ENCODE measurements around the gene NOCT.
"Not testable (repeated sequence)": the region's sequence is repeated elsewhere in the genome, so short reads cannot be mapped to it uniquely, and the experiment has no call there.

Gene NOCT

DNA sequence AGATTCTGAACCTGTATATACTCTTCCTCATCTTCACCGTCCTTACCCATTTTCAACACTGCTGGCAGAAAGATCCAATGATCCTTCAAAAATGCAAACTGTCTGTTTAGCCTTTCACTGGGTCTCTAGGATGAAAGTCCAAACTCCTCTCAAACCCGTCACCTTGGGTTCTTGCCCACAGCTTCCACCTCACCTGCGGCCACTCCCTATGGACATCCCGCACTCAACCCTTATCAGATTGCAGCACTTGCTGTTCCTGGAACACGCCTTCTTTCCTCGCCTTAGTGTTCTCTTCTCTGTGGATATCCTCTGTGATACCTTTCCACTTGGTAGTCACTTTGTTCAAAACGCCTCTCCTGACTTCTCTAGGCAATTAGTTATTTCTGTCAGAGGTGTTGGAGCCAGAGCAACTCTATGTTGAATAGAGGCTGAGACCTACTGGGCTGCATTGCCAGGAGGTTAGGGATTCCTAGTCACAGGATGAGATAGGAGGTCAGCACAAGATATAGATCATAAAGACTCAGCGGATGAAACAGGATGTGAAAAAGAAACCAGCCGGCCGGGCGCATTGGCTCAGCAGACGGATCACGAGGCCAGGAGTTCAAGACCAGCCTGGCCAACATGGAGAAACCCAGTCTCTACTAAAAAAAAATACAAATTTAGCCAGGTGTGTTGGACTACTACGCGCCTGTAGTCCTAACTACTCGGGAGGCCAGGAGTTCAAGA lies 4.2 kb upstream of the NOCT start:
- DNase-seq = no peak

DNA sequence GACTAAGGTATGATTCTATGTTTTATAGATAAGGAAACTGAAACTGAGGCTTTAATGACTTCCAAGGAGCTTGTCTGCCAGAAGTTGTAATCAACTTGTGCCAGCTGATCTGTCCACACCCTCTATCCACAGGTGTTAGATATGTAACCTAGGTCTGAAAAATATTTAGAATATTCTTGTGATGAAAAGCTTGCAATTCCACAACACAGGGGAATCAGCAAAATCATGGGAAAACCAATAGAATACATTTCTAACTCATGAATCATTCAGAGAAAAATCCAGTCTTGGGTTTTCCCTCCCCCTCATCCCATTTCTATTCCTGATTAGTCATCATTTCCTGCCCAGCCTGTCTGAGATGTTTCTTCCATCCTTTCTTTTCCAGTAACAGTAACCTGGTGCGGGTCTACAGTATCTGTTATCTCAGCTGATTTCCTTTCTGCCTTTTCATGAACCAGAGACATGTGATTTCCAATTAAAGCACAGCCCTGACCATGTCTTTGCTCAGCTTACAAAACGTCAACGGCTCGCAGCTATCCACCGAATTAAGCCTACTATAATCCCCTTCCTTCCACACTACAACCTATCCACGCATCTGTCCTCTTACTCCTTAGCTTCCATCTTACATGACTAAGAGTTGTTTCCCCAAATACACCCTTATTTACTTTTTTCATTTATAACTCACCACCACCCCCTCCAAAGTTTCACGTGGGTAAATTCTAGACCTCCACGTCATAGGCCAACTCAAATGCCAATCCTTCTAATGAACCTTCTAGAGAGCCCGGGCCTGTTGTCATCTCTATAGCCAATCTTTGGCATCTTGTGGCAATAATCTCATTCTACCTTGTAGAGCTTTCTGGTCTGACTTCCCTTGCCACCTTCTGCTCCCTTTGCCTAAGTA lies 961 bp upstream of the NOCT start:
- peak; percentile 41 to 44 for DNase-seq

DNA sequence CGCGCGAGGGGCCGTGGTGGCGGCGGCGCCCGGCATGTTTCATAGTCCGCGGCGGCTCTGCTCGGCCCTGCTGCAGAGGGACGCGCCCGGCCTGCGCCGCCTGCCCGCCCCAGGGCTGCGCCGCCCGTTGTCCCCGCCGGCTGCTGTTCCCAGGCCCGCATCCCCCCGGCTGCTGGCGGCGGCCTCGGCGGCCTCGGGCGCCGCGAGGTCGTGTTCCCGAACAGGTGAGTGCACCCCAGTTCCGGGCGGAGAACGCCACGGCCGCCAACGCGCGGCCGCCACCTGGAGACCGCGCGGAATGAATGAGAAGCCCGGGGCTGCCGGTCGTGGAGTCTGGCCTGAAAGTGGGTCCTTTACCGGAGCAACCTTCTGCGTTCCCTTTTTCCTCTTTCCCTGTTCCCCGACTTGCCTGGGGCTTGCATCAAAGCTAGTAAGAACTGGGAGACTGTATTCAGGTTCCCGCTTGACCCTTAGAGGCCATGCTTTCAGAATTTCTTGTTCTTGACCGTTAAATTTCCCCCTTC lies 429 bp downstream of the NOCT start:
- peak; percentile 17 to 35 for DNase-seq

DNA sequence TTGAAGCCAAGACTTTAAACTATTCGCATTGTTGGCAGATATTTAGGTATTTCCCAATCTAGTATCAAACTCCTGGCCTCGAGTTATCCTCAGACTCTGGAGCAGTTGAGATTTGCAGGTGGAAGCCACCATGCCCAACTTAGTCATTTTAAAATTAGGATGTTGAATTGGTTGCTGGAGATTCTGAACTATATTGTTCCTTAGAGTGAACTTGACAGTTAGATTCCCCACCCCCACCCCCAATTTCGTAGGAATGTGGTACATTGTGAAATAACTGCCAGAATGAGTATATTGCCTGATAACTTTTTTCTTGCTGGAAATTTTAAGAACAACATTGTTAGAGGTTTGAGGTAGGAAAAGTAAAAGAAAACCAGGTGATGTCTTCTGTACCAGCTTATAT lies 2.3 kb downstream of the NOCT start:
- DNase-seq = peak in 1 of 2 donors; percentile 5

DNA sequence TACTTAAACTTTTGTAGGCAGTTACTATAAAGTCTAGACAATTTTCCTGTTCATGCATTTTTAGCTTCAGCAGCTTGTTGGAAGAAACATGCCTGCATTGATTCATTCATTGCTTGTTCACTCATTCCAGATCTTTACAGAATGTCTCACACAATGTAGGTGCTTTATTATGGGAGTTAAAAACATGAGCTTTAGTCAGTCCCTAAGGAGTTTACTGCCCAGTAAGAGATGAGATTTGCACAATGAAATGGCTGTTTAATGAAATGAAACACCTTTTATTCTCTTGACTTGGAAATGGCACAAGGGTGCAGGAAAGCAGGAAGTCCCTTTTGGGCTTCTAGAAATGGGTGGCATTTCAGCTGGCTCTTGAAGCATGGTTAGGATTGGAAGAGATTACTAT lies 2.9 kb downstream of the NOCT start:
- DNase-seq = peak in 1 of 2 donors; percentile 2

DNA sequence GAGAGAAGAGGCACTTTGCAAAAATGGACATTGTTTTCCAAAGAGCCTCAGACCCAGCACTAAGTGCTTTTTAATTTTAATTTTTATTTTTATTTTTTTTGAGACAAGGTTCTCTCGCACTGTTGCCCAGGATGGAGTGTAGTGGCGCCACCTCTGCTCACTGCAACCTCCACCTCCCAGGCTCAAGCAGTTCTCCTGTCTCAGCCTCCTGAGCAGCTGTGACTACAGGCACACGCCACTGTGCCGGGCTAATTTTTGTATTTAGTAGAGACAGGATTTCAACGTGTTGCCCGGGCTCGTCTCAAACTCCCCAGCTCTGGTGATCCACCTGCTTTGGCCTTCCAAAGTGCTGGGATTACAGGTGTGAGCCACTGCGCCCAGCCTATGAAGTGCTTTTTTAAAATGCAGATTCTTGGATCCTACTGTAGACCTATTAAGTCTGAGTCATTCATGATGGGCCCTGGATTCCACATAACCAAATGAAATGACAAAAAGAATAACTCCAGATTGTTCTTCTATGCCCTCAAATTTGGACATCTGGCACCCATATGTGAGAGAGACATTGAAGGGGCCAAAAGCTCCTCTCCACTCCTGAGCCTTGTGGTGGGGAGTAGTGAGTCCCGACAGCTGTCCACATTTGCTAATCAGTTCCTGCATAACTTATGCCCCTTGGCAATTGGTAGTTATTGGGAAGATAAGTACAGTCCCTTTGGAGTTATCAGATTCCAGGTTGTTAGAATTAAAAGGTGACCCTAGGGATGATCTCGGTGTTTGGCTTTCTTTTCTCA lies 3.6 kb downstream of the NOCT start:
- no peak for DNase-seq

DNA sequence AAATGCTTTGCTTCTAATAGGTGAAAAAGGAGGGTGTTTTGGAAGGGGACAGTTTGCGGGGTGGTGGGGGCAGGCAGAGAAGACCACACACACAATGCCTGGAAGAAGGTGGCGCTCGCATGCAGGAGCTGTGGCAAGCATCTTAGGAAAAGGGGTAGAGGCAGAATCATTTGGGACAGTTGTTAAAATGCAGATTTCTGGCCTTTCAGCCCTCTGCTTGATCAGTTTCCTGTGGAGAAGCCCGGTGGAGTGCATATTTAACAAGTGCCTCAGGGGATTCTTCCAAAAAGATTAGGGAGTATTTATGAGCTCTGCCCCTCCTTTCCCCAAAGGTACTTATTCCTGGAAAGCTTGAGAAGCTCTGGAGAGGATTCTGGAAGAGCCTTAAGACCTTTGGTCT lies 4.8 kb downstream of the NOCT start:
- no peak for DNase-seq

DNA sequence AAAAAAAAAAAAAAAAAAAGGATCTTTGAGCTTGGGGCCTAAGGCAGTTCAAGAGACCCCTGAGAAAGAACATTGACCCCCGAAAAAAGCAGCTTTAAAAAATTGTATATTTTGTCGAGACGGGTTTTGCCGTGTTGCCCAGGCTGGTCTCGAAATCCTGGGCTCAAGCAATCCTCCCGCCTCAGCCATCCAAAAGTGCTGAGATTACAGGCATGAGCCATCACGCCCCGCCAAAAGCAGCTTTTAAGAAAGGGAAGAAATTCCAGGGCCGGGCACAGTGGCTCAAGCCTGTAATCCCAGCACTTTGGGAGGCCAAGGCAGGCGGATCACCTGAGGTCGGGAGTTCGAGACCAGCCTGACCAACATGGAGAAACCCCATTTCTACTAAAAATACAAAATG lies 5.5 kb downstream of the NOCT start:
- not testable (repeated sequence) for DNase-seq

DNA sequence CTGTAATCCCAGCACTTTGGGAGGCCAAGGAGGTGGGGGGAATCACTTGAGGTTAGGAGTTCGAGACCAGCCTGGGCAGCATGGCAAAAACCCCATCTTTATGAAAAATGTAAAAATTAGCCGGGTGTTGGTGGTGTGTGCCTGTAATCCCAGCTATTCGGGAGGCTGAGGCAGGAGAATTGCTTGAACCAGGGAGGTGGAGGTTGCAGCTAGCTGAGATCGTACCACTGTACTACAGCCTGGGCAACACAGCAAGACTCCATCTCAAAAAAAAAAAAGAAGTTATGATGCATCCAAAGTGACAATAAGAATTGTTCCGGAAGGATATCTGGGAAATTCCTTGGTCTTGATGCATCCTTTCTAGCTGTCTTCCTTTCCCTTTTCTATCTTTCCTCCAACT lies 7.3 kb downstream of the NOCT start:
- DNase-seq = no peak

DNA sequence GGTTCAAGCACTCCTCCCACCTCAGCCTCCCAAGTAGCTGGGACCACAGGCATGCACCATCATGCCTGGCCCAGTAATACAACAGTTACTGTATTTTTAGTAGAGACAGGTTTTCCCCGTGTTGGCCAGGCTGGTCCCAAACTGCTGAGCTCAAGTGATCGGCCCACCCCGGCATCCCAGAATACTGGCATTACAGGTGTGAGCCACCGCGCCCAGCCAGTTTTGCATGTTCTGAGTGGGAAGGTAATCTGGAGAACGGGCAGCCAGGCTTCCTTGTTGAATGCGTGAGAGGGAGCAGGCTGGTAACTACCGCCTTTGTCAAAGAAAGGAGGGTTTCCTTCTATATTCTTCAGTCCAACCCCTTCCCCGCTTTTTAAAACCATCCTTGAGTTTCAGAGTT lies 9.1 kb downstream of the NOCT start:
- DNase-seq = no peak

DNA sequence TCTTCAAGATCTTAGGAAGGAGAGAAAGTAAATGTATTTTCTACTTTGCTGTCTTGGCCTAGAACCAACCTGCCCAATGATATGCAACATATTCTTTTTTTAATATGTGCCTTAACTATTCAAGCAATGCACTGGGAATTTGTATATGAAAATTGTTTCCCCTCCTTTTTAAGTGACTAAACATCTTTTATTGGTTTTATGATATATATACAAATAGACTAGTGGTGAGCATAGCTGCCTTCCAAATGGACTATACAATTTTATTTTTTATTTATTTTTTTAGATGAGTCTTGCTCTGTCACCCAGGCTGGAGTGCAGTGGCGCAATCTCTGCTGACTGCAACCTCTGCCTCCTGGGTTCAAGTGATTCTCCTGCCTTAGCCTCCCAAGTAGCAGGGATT lies 10.3 kb downstream of the NOCT start:
- DNase-seq = no peak

DNA sequence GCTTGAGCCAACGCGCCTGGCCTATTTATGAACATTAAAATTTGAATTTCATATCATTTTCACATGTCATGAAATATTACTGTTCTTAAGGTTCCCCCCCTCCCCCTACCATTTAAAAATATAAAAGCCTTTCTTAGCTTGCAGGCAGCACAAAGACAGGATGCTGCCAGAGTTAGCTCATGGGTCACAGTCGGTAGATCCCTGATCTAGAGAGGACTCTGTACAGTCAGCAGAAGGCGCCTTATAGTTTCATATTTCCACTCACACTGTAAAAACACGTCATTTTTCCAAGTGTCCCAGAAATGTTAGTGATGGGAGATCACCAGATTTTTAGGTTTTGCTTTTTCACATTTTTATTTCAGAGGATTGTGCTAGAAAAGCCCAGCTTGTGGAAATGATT lies 12.2 kb downstream of the NOCT start:
- no peak for DNase-seq

DNA sequence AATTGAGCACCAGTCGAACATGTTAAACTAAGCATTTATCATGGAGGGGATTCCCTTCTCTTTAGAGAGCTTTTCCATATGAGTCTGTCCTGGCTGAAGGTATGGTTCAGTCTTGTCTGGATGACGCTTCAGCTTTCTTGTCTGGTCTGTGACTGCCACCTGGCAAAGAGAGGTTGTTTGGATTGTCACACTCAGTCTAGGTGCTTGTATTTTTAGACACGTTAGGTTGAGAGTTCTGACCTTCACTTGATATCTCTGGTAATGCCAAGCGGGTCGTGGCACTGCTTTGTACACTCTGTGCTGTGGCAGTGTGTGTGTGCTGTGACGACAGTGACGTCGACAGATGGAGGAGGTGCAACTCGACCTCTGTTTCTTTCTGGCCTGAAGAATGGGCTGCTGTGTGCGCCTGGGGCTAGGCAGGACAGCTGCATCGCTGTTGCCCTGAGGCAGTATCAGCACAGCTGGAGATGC lies 12.6 kb downstream of the NOCT start:
- no peak for DNase-seq

DNA sequence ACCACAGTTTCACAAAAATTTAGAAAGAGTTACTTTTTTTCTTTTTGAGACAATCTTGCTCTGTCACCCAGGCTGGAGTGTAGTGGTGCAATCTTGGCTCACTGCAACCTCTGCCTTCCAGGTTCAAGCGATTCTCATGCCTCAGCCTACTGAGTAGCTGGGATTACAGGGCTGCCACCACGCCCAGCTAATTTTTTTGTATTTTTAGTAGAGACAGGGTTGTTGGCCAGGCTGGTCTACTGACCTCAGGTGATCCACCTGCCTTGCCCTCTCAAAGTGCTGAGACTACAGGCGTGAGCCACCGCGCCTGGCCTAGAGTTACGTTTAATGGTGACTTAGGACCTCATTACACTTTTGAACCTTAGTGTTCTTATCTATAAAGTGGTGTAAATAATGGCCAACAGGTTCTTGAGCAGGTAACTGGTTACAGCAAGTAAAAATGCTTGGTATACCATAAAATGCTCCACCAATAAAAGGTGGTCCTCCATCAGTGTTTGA lies 14.3 kb downstream of the NOCT start:
- DNase-seq = not testable (repeated sequence)

DNA sequence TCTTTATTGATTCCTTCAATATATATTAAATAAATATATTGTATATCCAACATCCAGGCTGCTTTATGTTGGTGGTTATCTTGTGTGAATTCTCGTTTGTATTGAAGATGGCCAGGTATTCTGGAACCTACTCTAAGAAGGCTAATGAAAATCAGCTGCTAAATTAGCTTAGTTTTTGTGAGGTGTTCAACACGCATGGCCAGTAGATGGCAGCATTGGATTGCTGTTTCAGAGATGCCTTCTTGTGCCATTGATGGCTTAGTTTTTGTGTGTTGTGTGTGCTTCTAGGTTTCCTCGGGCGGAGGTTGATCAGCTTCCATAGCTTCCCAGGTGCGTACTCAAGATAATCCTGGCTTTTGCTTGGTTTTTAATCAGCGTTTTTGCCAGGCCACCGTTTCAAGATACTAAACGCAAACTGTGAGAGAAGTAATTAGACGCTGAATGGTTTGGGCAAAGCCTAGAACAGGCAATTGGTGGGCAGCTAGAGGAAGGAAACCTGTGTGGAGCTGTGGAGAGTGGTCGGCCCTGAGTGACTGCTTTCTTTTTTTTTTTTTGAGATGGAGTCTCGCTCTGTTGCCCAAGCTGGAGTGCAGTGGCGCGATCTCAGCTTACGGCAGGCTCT lies 15.1 kb downstream of the NOCT start:
- peak; percentile 75 to 81 for DNase-seq

DNA sequence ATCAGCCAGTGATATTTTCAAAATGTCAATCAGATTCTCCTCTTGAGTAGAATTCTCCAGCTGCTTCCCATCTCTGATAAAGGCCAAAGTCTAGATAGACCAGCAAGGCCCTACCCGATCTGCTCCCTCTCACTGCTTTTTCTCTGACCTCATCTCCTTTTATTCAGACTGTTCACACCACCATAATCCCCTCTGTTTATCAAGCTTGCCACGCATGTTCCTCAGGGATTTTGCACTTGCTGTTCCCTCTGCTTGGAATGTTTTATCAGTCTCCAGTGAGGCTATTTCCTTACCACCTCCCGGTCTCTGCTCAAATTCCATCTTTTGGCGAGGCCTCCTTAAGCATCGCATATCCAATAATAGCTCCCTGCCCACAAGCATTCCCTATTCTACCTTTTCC lies 20.1 kb downstream of the NOCT start:
- no peak for DNase-seq

DNA sequence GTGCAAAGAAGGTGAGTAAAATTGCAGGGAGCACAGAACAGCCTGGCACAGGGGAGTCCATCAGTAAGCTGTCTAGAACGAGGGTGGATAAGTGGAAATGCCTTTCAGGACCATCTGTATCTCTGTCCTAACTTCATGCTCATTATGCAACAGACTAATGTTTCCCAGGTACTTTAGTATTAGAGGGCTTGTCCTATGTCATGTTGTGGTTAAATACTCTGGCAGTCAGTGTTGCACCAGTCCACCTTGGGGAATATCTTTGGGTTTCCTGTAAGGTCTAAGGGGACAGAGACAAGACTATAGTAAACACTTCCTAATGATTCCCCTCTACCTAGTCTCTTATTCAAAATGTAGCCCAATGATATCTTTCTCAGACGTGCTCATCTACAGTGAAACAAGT lies 21.3 kb downstream of the NOCT start:
- DNase-seq = no peak

DNA sequence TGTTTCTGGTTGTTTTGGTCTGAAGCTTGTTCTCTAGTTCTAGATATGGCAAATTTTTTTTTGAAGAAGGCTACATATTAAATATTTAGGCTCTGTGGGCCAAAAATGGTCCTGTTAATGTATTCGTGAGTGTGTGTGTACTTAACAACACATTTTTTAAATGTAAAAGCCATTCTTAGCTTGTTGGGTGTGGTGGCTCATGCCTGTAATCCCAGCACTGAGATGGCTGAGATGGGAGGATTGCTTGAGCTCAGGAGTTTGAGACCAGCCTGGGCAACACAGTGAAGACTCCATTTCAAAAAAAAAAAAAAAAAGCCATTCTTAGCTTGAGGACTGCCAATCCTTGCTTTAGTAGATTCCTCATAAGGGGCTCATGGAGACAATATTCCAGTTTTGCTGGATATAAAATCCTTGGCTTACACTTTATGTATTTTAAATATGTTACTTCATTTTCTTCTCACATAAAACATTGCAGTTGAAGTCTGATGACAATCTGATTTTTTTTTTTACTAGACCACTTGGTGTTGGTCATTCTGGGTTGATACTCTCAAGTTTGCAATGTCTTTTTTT lies 23.4 kb downstream of the NOCT start:
- DNase-seq = no peak

DNA sequence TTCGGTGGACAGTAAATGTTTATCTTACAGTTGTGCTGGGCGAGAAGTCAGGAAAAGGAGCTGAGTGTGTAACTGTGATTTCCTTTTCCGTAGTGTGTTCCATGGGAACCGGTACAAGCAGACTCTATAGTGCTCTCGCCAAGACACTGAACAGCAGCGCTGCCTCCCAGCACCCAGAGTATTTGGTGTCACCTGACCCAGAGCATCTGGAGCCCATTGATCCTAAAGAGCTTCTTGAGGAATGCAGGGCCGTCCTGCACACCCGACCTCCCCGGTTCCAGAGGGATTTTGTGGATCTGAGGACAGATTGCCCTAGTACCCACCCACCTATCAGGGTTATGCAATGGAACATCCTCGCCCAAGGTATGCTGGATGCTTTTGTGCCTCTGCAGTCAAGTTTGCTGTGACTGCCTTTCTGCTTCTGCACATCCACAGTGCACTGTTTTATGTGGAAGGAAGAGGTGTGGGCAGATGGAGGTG lies 27.4 kb downstream of the NOCT start:
- DNase-seq = no peak

DNA sequence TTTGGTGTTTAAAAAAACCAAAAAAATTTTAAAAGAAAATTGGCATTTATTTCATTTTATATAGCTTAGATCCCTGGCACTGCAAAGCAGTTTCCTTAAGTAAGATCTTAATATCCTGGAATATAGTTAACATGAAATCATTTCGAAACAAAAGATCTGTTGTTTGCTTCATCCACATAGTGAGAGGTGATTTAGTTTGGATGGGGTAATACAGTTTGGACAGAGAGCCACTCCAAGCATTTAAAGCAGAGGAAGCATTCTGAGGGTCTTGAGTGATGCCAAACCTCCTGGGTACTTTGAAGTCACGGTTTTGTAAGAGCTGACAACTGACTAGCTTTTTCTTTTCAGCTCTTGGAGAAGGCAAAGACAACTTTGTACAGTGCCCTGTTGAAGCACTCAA lies 28.7 kb downstream of the NOCT start:
- no peak for DNase-seq

DNA sequence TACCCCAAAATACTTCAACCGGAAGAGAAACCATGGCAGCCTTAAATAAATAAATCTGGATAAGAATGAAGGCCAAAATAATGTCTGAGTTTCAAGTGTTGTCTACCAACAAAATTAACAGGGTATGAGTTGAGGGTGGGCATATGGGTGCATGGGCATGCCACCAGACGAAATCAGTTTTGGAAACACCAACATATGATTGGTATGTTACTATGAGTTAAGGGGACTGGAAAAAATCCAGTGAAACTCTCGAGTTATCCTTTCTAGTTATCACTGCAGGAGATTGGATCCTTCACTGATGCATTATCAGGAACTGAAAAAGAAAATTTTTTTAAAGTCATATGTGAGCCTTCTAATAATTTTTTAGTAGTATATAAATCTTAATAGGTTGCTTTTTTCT lies 32.4 kb downstream of the NOCT start:
- DNase-seq = no peak

DNA sequence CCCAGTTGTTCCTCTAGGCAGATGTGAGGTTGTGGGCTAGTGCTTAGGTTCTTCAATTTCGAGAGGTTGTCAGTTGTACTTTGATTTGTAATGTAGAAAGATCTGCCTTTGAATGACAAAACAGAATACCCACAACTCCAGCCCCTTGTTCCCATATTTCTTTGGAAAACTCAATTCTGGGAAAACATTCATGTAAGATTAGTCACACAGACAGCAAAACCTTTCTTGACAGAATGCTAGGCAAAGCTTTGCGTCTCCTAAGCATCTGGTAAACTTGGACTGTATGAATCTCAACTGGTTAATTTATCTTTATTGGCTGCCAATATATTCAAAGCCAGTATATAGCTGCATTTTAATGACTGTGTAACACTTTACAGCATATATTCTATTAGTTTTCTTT lies 34.9 kb downstream of the NOCT start:
- DNase-seq = no peak

Data from inflammatory macrophage (primary cell).